Measurements from ENCODE around the gene ABHD17A. TPM values are rescaled to one million over a fixed set of nuclear protein-coding genes. Genes with fewer than 3 reads are reported as not detected.

ABHD17A gene
- total RNA-seq, 1 experiment from 2014 or later: 47.7 TPM

- Histone ChIP-seq H3K27me3 (replicated peaks; ENCODE audit: control insufficient read depth, insufficient read depth, low read length) (no peaks in the 10 kb centered on the region), H3K4me1 (peaks cover 4% of the 10 kb centered on the region; the same call in 1 of the 2 replicates), H3K4me3 (ENCODE audit: low read depth, low read length) (no peak overlapping the region), H3K9me3 (no peaks in the 10 kb centered on the region), H3K36me3 (ENCODE audit: control insufficient read depth, insufficient read depth, low read length) (no peaks in the 10 kb centered on the region)
- peaks cover 34% of the 10 kb centered on the region for H3K36me3 Mint-ChIP-seq (ENCODE audit: insufficient read depth, unreplicated experiment)
- DNase-seq: no peak
- no peaks in the 10 kb centered on the region for H3K27me3 Mint-ChIP-seq (ENCODE audit: insufficient read depth, unreplicated experiment)
- ChIA-PET POLR2A (no interaction called here), CTCF (interaction anchor here (0.6 kb wide), 1 partner anchor 11 kb away, joined by 9 read pairs; no protein-coding TSS in a partner anchor)
- intact Hi-C loops (cut with micrococcal nuclease; ENCODE audit: unreplicated experiment): no loop called here
- peak overlapping the region; percentile 95 for H3K4me3 Mint-ChIP-seq (ENCODE audit: unreplicated experiment)
- BruUV-seq (replicated peaks): no TSS peak
- H3K27ac Mint-ChIP-seq (ENCODE audit: unreplicated experiment): peak overlapping the region; percentile 98
- no peaks in the 10 kb centered on the region for H3K4me1 Mint-ChIP-seq (ENCODE audit: low read depth, unreplicated experiment)
- TF ChIP-seq CTCF (IDR thresholded peaks at IDR 0.05; ENCODE audit: insufficient read depth in 1 of 2, low read depth in 1 of 2, low read length in 1 of 2, severe bottlenecking in 1 of 2, unreplicated experiment in 1 of 2): no peak
- no peaks in the 10 kb centered on the region for H3K9me3 Mint-ChIP-seq (ENCODE audit: unreplicated experiment)
Observed at GRCh38 chr19:1849132-1849474, 36.2 kb downstream of the ABHD17A start.

- H3K9me3 ChIP-seq: no peaks in the 10 kb centered on the region
Observed at GRCh38 chr19:1848399-1849131, 36.7 kb downstream of the ABHD17A start, which contains the start of gene REXO1. Gene REXO1 (minus strand): TSS chr19:1848483. CDS start chr19:1848358, 125 bp downstream.

More at GRCh38 chr19:1848399-1849131, 36.7 kb downstream of the ABHD17A start, which contains the start of gene REXO1:
- no peaks in the 10 kb centered on the region for H3K27me3 ChIP-seq (replicated peaks; ENCODE audit: control insufficient read depth, insufficient read depth, low read length)
- intact Hi-C loops (cut with micrococcal nuclease; ENCODE audit: unreplicated experiment): no loop called here
- Mint-ChIP-seq H3K36me3 (ENCODE audit: insufficient read depth, unreplicated experiment) (peaks cover 39% of the 10 kb centered on the region), H3K4me1 (ENCODE audit: low read depth, unreplicated experiment) (no peaks in the 10 kb centered on the region), H3K9me3 (ENCODE audit: unreplicated experiment) (no peaks in the 10 kb centered on the region), H3K4me3 (ENCODE audit: unreplicated experiment) (peak within 1 kb of the TSS; percentile 95), H3K27me3 (ENCODE audit: insufficient read depth, unreplicated experiment) (no peaks in the 10 kb centered on the region), H3K27ac (ENCODE audit: unreplicated experiment) (peak within 1 kb of the TSS; percentile 98)
- peak; percentile 95 to 96 for DNase-seq
- peak within 1 kb of the TSS; percentile 77 for H3K4me3 ChIP-seq (ENCODE audit: low read depth, low read length)
- H3K4me1 ChIP-seq: peaks cover 4% of the 10 kb centered on the region; the same call in 1 of the 2 replicates
- no peaks in the 10 kb centered on the region for H3K36me3 ChIP-seq (ENCODE audit: control insufficient read depth, insufficient read depth, low read length)
- POLR2A ChIA-PET: no interaction called here
- peak; percentile 82 to 85 for TF ChIP-seq CTCF (IDR thresholded peaks at IDR 0.05; ENCODE audit: insufficient read depth in 1 of 2, low read depth in 1 of 2, low read length in 1 of 2, severe bottlenecking in 1 of 2, unreplicated experiment in 1 of 2)
- no TSS peak for BruUV-seq (replicated peaks)
- CTCF ChIA-PET: interaction anchor here (0.6 kb wide), 1 partner anchor 11 kb away, joined by 9 read pairs; no protein-coding TSS in a partner anchor

Measured in Caco-2 (cell line).